MCF 10A (cell line): Measurements from ENCODE around the gene SAMD4A. TPM values are rescaled to one million over a fixed set of nuclear protein-coding genes. Genes with fewer than 3 reads are reported as not detected.

Experiments used
- BruUV-seq: library from RNA; stranded (reverse); fragments of 400-500 nt; replicated peaks from 2 replicates; lab custom pipeline; 2021; lab: Mats Ljungman, UMichigan
- CTCF ChIA-PET: fragments of 300-600 bp; sonication (Branson Sonifier 250); formaldehyde crosslinking; extraction: SDS; loops from one replicate; lab custom pipeline; 2021; ENCODE audit warnings: antibody characterized with exemption, inconsistent platforms; lab: Yijun Ruan, JAX
- POLR2A ChIA-PET: fragments of 300-600, 350-650 bp; sonication (Branson Sonifier 250); formaldehyde crosslinking; extraction: SDS; loops from one replicate; lab custom pipeline; 2020; ENCODE audit warnings: antibody characterized with exemption, inconsistent platforms; lab: Yijun Ruan, JAX
- DNase-seq: peaks from one replicate; pipeline ENCODE4 v3.0.0-alpha.2; 2018; ENCODE audit not compliant: unreplicated experiment
- H3K27ac Mint-ChIP-seq: one replicate; pipeline ENCODE4 v1.8.0; 2022; ENCODE audit warnings: mild to moderate bottlenecking, low read depth, mixed read lengths; ENCODE audit not compliant: unreplicated experiment
- H3K27me3 Mint-ChIP-seq: one replicate; pipeline ENCODE4 v1.8.0; 2022; ENCODE audit warnings: mixed read lengths; ENCODE audit not compliant: insufficient read depth, unreplicated experiment
- H3K36me3 Mint-ChIP-seq: one replicate; pipeline ENCODE4 v1.8.0; 2022; ENCODE audit warnings: mild to moderate bottlenecking, moderate library complexity, mixed read lengths; ENCODE audit not compliant: insufficient read depth, unreplicated experiment
- H3K4me1 Mint-ChIP-seq: one replicate; pipeline ENCODE4 v1.8.0; 2022; ENCODE audit warnings: mixed read lengths; ENCODE audit not compliant: insufficient read depth, unreplicated experiment
- H3K4me3 Mint-ChIP-seq: one replicate; pipeline ENCODE4 v1.8.0; 2022; ENCODE audit warnings: mild to moderate bottlenecking, moderate library complexity, mixed read lengths; ENCODE audit not compliant: unreplicated experiment
- H3K9me3 Mint-ChIP-seq: one replicate; pipeline ENCODE4 v1.8.0; 2022; ENCODE audit warnings: mixed read lengths; ENCODE audit not compliant: unreplicated experiment
- intact Hi-C: fragments of 100-400 bp; cut with micrococcal nuclease; formaldehyde crosslinking; loops from 2 replicates; pipeline ENCODE4 v1.14.1; 2022
- total RNA-seq: library from RNA; stranded (reverse); gene quantifications from 2 replicates; pipeline ENCODE4 v1.2.3, GENCODE V29; 2022
- TF ChIP-seq, protein P1 (sequence below): fragments of 200-600 bp; IDR thresholded peaks from one replicate; pipeline ENCODE4 v1.8.0; 2022; ENCODE audit warnings: antibody characterized with exemption, mild to moderate bottlenecking; ENCODE audit not compliant: unreplicated experiment

SAMD4A gene
- total RNA-seq, 1 experiment from 2014 or later: 63.5 TPM

DNA sequence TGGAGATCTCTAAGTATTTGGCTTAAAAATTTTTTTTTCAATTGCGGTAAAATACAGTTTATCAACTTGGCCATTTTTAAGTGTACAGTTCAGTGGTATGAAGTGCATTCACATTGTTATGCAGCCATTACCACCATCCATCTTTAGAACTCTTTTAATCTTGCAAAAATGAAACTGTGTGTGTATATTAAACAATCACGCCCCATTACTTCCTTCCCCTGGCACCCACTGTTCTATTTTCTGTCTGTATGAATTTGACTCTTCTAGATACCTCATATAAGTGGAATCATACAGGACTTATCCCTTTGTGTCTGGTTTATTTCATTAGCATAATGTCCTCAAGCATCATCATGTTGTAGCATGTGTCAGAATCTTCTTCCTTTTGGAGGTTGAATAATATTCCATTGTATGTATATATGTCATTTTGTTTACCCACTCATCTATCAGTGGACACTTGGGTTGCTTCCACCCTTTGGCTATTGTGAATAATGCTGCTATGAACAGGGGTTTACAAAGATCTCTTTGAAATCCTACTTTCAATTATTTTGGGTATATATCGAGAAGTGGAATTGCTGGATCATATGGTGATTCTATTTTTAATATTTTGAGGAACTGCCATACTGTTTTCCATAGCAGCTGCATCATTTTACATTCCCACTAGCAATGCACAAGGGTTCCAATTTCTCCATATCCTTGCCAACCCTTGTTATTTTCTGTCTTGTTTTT lies 62.9 kb downstream of the SAMD4A start:
- BruUV-seq: no TSS peak
- CTCF ChIA-PET: interaction anchor here (0.6 to 2.1 kb wide), 3 partner anchors 58 to 61 kb away, joined by 3 to 12 read pairs (median 5); no protein-coding TSS in a partner anchor
- H3K27ac Mint-ChIP-seq: no peak overlapping the region

DNA sequence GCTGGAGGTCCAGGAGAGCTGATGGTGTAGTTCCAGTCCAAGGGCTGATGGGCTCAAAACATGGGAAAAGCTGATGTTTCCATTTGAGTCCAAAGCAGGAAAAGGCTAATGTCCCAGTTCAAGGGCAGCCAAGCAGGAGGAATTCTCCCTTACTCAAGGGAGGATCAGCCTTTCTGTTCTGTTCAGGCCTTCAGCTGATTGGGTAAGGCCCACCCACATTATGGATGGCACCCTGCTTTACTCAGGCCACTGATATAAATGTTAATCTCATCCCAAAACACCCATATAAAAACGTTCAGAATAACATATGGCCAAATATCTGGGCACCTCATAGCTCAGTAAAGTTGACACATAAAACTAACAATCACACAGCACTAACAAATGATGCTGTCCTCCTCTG lies 64.1 kb downstream of the SAMD4A start:
- intact Hi-C loops: no loop called here
- no peak for DNase-seq
- Mint-ChIP-seq H3K4me3 (no peak overlapping the region), H3K9me3 (peaks cover 7% of the 10 kb centered on the region), H3K4me1 (peaks cover 11% of the 10 kb centered on the region), H3K27ac (no peak overlapping the region), H3K36me3 (peaks cover 7% of the 10 kb centered on the region), H3K27me3 (no peaks in the 10 kb centered on the region)
- TF ChIP-seq, protein P1, sequence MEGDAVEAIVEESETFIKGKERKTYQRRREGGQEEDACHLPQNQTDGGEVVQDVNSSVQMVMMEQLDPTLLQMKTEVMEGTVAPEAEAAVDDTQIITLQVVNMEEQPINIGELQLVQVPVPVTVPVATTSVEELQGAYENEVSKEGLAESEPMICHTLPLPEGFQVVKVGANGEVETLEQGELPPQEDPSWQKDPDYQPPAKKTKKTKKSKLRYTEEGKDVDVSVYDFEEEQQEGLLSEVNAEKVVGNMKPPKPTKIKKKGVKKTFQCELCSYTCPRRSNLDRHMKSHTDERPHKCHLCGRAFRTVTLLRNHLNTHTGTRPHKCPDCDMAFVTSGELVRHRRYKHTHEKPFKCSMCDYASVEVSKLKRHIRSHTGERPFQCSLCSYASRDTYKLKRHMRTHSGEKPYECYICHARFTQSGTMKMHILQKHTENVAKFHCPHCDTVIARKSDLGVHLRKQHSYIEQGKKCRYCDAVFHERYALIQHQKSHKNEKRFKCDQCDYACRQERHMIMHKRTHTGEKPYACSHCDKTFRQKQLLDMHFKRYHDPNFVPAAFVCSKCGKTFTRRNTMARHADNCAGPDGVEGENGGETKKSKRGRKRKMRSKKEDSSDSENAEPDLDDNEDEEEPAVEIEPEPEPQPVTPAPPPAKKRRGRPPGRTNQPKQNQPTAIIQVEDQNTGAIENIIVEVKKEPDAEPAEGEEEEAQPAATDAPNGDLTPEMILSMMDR: no peak
- POLR2A ChIA-PET: interaction anchor here (0.8 to 1.5 kb wide), 7 partner anchors 11 to 49 kb away, joined by 3 to 5 read pairs (median 3); no protein-coding TSS in a partner anchor
- CTCF ChIA-PET: interaction anchor here (0.6 to 2.2 kb wide), 7 partner anchors 9 to 1949 kb away, joined by 3 to 16 read pairs (median 4); partner anchors contain the start of genes SAMD4A and TMEM260
- no TSS peak for BruUV-seq

More for the DNA sequence above, 62.9 kb downstream of the SAMD4A start:
- Mint-ChIP-seq H3K4me1 (peaks cover 17% of the 10 kb centered on the region), H3K4me3 (no peak overlapping the region), H3K27me3 (no peaks in the 10 kb centered on the region), H3K36me3 (peaks cover 7% of the 10 kb centered on the region), H3K9me3 (peaks cover 7% of the 10 kb centered on the region)
- intact Hi-C loops: no loop called here
- TF ChIP-seq, protein P1: no peak
- no peak for DNase-seq
- POLR2A ChIA-PET: interaction anchor here (1.2 kb wide), 1 partner anchor 21 kb away, joined by 3 read pairs; no protein-coding TSS in a partner anchor

DNA sequence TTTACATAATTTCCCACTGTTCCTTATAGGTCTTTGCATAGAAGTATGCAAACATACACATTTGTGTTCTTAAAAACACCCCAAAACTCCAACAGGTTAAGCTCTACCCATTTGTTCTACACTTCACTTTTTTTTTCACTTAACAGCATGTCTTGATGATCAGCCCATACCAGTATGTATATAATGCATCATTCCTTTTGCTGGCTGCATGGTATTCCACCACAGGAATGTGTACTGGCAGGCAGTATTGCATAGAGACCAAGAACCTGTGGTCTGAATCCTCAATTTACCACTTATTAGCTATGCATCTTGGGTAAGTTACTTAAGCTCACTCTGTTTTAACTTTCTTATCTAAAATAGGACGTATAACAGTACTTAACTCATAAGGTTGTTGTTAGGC lies 65.5 kb downstream of the SAMD4A start:
- TF ChIP-seq, protein P1: no peak
- Mint-ChIP-seq H3K27ac (no peak overlapping the region), H3K27me3 (no peaks in the 10 kb centered on the region), H3K36me3 (peaks cover 13% of the 10 kb centered on the region), H3K4me1 (peaks cover 24% of the 10 kb centered on the region), H3K4me3 (no peak overlapping the region), H3K9me3 (peaks cover 7% of the 10 kb centered on the region)
- ChIA-PET POLR2A (interaction anchor here (0.9 to 1.5 kb wide), 2 partner anchors 37 to 58 kb away, joined by 3 to 4 read pairs; no protein-coding TSS in a partner anchor), CTCF (interaction anchor here (0.5 to 2.2 kb wide), 2 partner anchors 10 to 282 kb away, joined by 3 to 16 read pairs; no protein-coding TSS in a partner anchor)
- no TSS peak for BruUV-seq
- no peak for DNase-seq
- intact Hi-C loops: no loop called here

DNA sequence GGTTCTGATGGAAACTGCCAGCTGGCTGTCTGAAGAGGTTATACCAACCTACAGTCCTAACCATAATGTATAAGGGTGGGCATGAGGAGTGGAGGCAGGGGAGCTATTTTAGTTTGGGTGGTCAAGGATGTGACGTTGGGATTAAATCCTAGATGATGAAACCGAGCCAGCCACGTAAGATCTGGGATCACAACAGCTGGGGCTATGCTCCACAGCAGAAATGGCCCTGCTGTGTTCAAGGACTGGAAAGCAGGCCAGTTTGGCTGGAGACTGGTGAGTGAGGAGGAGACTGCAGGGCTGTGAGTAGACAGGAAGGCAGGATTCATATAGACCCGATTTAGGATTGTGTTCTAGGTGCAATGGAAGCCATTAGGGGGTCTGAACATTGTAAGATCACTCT lies 66.1 kb downstream of the SAMD4A start:
- H3K9me3 Mint-ChIP-seq: peaks cover 7% of the 10 kb centered on the region

More for the DNA sequence above, 66.1 kb downstream of the SAMD4A start:
- H3K27me3 Mint-ChIP-seq: no peaks in the 10 kb centered on the region
- peaks cover 7% of the 10 kb centered on the region for H3K36me3 Mint-ChIP-seq
- ChIA-PET POLR2A (interaction anchor here (0.9 kb wide), 1 partner anchor 57 kb away, joined by 3 read pairs; no protein-coding TSS in a partner anchor), CTCF (no interaction called here)
- intact Hi-C loops: no loop called here
- no peak overlapping the region for H3K4me3 Mint-ChIP-seq
- peaks cover 28% of the 10 kb centered on the region for H3K4me1 Mint-ChIP-seq
- no peak for DNase-seq
- H3K27ac Mint-ChIP-seq: no peak overlapping the region
- no TSS peak for BruUV-seq
- TF ChIP-seq, protein P1: no peak
